HG02798 (cell line): Measurements from ENCODE around the gene SOX13.
"Not testable (repeated sequence)": the region's sequence is repeated elsewhere in the genome, so short reads cannot be mapped to it uniquely, and the experiment has no call there.

Source experiments
- ATAC-seq: cut with Tn5 transposase; IDR thresholded peaks from one replicate; pipeline ENCODE4 v1.9.1; 2021; ENCODE audit warnings: mild to moderate bottlenecking; ENCODE audit not compliant: unreplicated experiment, poor library complexity

Gene SOX13

GRCh38 chr1:204072931-204073836 lies at the start of gene SOX13:
TSS of gene SOX13 (plus strand) at chr1:204073115. CDS start at chr1:204112916, 39,801 bp downstream.
- ATAC-seq: no peak

DNA sequence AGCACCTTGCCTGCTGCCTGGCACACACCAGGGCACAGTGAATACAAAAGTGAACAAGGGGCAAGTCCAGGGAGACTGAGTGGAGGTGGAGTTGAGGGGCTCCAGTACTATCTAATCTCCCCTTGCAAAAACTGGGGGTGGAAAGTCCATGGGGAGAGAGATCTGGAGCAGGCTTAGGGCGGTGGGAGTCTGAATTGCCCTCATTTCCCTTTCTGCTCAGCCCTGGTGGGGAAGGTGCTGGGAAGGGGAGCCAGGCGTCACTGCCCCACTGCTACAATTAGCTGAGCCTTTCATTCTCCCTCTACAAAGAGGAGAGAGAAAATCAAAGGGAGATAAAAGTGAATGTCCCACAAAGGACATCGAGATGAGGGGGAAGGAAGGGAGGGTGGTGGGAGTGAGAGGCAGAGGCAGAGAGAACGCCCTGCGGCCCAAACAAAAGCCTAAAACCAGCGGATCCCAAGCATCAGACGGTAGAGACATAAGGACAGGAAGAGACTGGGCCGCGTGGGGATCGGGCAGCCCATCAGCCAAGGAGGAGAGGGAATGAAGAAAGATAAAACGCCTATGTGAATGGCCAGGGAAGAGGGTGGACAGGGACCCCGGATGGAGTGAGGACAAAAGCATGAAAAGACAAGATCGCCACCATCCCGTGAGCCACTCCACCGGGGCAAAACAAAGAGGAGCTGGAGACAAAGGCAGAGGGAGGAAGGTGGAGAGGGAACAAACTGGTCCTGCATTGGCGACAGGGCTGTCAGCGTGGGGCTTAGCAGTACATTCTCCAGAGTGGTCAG lies 46.8 kb upstream of the SOX13 start:
- no peak for ATAC-seq

GRCh38 chr1:204027446-204027845 lies 45.5 kb upstream of the SOX13 start:
- no peak for ATAC-seq

DNA sequence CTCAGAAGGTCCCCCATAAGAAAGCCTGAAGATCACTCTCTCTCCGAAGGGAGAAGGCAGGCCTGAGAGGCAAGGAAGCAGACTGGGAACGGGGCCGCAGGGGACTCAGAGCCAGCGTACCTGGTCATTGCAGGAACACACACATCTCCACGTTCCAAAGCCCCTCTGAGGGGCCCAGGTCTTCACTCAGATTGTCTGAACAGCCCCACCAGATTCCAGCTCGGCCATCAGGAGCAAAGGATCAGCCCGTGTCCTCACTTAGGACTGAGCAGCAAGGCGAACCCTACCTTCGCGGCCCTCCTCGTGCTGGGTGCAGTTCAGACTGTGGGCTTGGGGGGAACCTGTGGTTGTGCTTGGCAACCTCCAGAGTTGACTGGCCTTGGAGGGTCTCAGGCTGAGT lies 43.9 kb upstream of the SOX13 start:
- no peak for ATAC-seq

DNA sequence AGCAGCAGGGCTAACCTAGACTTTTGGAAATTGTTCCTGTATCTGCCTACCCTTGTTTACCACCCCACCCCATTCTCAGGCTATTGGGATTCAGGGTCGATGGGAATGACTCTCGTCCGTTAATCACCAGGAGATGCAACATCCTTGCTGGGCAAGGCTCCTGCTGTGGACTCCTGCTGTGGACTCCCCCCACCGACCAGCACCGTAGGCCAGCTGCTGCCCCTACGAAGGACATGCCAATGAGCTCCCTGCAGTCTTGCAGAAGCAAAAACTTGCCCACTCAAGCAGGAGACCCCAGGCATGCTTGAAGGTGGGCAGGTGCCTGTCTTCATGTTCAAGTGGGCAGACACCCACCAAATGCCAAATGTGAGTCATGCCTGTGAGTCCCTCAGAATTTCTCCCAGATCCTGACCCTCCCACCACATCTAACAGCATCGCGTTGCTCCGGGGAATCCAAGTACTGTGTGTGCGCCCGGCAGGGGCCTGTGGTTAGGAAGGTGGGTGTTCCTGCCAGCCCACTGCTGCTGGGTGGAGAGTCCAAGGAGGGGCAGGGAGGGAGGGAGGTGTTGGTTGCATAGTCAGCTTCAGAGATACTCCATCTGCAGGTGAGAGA lies 41.7 kb upstream of the SOX13 start:
- no peak for ATAC-seq

GRCh38 chr1:204032642-204033235 lies 40.2 kb upstream of the SOX13 start:
- ATAC-seq: no peak

DNA sequence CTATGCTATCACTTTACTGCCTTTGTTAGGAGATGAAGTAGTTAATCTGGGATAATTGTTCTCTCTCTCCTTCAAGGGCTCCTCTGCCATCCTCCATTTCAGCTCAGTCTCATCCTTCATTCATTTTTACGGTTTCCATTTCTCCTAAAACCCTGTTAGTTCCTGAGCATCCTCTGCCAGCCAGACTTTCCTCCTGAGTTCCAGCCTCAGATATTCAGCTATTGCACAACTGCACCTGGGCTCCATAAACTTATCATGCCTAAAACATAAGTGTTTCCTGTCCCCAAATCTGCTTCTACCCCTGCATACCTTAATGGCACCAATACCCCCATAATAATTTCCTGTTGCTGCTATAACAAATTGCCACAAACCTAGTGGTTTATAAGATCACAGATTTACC lies 39.6 kb upstream of the SOX13 start:
- ATAC-seq: no peak

- no peak for ATAC-seq
Measured at GRCh38 chr1:204036882-204037655, 35.8 kb upstream of the SOX13 start.

GRCh38 chr1:204041232-204041767 lies 31.6 kb upstream of the SOX13 start:
- ATAC-seq: no peak

DNA sequence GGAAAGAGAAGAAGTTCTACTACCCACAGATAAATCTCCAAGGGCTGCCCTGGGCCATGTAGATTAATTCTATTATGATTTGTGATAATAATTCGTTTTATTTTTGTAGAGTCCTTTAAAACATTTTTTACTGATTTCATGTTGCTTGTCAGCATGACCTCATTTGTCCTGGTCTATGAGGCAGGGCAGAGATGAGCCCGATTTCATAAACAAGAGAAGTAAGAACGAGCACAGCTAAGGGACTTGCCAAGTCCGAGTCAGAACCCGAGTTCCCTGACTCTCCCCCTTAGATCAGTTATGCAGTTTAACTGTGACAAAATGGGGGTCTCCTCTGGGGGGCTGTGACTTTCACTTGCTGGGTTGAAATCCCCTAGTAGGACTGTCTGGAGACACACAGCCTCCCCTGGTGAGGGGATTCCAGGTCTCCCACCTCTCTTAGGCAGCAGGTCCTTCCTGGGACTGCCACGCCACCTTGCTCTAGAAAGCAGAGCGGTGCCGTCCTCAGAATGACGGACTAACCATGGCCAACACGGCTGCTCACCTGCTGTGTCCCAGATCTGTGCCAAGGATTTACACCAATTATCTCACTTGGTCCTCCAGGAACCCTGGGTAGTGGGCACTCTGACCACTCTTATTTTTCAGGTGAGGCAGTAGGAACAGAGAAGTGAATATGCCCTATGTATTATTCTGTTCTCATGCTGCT lies 31.0 kb upstream of the SOX13 start:
- no peak for ATAC-seq

DNA sequence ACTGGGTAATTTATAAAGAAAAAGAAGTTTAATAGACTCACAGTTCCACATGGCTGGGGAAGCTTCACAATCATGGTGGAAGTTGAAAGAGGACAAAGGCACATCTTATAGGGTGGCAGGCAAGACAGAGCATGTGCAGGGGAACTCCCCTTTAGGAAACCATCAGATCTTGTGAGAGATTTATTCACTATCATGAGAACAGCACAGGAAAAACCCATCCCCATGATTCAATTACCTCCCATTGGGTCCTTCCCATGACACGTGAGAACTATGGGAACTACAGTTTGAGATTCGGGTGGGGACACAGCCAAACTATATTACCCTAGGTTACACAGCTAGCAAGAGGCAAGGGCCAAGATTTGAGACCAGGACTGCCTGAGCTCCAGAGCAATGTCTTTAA lies 30.4 kb upstream of the SOX13 start:
- ATAC-seq: no peak

DNA sequence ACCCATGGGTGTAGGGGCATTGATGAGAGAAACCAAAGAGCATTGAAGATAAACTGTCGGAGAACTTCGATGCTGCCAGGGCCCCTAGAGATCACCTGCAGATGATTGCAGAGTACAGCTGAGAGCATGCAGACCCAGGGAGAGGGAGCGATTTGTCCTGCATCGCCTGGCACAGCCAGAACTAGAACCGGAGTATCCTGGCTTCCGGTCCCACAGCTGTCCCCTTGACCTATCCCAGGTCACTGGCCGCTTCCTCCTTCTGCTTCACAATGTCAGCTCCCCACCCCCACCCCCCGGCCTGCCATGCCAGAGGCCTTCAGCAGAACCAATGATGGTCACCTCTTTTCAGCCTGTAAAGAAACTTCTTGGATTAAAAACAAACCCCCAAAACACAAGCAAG lies 29.2 kb upstream of the SOX13 start:
- no peak for ATAC-seq

DNA sequence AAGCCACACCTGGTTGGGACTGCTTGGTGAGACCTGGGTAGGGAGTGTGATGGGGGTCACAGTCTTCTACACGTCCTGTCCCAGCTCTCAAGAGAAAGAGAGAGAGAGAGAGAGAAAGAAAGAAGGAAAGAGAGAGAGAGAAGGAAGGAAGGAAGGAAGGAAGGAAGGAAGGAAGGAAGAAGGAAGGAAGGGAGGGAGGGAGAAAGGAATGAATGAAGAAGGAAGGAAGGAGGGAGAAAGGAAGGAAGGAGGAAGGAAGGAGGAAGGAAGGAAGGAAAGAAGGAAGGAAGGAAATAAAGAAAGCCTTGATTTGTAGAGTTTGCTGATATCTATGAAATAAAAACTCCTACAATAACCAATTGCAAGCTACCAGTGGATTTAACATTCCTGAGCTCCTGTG lies 28.5 kb upstream of the SOX13 start:
- ATAC-seq: no peak

- ATAC-seq: no peak
Measured at GRCh38 chr1:204045430-204045829, 27.5 kb upstream of the SOX13 start.

- ATAC-seq: no peak
Measured at GRCh38 chr1:204046346-204046745, 26.6 kb upstream of the SOX13 start.

DNA sequence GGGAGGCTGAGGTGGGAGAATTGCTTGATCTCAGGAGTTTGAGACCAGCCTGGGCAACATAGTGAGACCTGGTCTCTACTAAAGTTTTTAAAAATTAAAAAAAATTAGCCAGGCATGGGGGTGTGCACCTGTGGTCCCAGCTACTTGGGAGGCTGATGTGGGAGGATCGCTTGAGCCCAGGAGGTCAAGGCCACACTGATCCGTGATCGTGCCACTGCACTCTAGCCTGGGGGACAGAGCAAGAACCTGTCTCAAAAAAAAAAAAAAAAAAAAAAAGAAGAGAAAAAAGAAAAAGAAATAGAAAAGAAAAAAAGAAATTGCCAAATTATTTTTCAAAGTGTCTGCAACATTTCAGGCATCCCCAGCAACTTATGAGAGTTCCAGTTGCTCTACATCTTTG lies 24.1 kb upstream of the SOX13 start:
- ATAC-seq: not testable (repeated sequence)

DNA sequence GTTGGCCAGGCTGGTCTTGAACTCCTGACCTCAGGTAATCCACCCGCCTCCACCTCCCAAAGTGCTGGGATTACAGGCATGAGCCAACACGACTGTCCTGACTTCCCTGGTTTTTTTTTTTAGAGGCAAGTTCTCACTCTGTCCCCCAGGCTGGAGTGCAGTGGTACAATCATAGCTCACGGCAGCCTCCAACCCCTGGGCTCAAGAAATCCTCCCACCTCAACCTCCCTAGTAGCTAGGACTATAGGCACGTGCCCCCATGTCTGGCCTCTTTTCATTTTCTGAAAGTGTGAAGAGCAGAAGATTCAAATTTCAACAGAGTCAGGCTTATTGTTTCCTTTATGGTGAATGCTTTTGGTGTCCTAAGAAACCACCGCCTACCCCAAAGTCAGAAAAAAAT lies 21.7 kb upstream of the SOX13 start:
- no peak for ATAC-seq

- ATAC-seq: no peak
Measured at GRCh38 chr1:204051718-204052117, 21.2 kb upstream of the SOX13 start.

GRCh38 chr1:204053893-204054292 lies 19.0 kb upstream of the SOX13 start:
- no peak for ATAC-seq
